ENCODE data around the gene DOCK8. TPM values are rescaled to one million over a fixed set of nuclear protein-coding genes. Genes with fewer than 3 reads are reported as not detected.
"Not testable (repeated sequence)": the region's sequence is repeated elsewhere in the genome, so short reads cannot be mapped to it uniquely, and the experiment has no call there.

DOCK8 gene
- total RNA-seq, 1 donor from 2014 or later, result 65.8 TPM

DNA sequence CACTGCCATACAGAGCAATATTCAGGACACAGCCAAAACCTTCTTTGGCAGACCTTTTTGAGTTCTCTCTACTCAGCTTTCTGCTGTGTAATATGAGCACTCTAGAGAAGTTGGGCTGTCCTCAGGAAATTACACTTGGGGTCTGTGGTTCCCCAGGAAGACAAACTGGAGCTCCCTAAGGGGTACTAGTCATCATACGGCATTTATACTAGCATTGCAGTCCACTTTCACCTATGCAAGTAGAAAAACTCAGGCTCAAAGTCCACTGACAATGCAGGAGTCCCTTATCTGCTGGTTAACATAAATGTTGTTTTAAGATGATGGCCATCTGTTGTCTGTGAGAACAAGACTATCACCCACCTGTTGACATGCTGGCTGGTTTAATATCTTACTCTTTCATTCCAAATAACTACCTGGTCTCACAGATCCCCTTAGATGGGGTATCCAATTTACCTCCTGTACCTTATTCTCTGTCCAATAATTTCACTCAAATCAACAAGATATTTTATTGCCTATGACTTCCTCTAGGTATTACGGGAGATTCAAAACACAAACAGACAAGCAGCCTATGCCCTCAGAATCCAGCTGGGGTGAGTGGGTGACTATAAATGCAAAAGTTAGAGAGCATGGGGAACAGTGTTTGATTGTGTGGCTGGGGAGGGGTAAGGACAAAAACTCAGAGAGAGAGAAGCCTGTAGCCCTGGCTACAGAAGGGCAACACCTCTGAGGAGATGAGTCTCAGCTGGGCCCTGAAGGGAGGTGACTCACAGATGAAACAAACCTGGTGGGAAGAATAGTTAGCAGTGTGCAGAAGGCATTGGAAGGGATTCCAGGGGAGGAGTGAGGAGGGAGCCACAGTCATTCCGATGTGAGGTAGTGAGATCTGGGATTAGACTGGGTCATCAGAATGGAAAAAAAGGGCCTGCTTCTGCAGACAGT lies 10.2 kb downstream of the DOCK8 start:
- no peak for DNase-seq (ENCODE audit: low spot score)

DNA sequence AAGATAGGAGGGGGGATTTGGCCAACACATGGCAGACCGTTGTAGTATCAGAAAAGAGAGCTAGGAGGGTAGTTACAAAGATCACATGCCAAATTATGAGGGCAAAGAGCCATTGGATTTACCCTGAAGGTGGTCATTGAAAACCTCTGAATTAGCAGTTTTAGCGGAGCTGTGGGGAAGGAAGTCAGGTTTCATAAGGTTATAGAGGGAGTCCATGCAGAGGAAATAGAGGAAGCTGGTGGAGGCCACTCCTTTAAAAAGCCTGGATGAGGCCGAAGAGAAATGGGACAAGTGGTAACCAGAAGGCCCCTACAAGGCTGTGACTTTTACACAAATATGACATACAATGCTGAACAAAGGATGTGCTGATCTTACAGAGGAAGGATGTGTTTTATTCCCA lies 13.2 kb downstream of the DOCK8 start:
- DNase-seq (ENCODE audit: low spot score), result no peak

DNA sequence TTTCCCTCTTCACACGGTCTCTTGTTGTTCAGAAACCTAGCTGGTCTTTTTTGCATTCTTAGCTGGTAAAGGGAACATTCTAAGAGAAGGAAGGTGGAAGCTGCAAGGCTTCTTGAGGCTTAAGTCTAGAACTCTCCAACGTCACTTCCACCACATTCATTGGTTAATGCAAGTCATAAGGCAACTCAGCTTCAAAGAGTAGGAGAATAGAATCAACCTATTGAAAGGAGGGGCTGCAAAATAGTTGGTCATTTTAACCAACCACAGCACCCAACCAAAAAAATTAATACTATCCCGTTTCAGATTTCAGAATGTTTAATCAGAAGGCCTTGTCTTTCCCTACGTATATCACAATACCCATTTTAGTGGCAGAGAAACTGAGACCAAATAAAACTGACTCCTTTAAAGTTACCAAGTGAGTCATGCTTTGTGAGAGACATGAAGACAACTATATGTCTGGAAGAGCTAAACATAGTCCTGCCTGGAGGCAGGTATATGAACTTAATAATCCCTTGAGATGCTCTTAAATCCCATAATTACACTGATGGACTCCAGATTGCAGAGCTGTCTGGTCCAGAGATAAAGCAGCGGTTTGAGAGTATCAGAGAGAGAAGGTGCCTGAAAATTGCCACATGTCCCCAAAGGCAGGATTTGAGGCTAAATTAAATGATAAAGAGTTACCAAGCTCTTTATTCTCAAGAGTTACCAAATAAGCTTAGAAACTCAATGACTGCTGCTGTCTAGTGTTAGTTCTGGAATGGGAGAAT lies 14.4 kb downstream of the DOCK8 start:
- no peak for DNase-seq (ENCODE audit: low spot score)

DNA sequence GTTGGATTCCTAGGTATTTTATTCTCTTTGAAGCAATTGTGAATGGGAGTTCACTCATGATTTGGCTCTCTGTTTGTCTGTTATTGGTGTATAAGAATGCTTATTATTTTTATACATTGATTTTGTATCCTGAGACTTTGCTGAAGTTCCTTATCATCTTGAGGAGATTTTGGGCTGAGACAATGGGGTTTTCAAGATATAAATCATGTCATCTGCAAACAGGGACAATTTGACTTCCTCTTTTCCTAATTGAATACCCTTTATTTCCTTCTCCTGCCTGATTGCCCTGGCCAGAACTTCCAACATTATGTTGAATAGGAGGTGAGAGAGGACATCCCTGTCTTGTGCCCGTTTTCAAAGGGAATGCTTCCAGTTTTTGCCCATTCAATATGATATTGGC lies 17.0 kb downstream of the DOCK8 start:
- DNase-seq (ENCODE audit: low spot score), result not testable (repeated sequence)

DNA sequence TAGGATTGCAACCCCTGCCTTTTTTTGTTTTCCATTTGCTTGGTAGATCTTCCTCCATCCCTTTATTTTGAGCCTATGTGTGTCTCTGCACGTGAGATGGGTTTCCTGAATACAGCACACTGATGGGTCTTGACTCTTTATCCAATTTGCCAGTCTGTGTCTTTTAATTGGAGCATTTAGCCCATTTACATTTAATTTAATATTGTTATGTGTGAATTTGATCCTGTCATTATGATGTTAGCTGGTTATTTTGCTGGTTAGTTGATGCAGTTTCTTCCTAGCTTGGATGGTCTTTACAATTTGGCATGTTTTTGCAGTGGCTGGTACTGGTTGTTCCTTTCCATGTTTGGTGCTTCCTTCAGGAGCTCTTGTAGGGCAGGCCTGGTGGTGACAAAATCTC lies 19.0 kb downstream of the DOCK8 start:
- not testable (repeated sequence) for DNase-seq (ENCODE audit: low spot score)

DNA sequence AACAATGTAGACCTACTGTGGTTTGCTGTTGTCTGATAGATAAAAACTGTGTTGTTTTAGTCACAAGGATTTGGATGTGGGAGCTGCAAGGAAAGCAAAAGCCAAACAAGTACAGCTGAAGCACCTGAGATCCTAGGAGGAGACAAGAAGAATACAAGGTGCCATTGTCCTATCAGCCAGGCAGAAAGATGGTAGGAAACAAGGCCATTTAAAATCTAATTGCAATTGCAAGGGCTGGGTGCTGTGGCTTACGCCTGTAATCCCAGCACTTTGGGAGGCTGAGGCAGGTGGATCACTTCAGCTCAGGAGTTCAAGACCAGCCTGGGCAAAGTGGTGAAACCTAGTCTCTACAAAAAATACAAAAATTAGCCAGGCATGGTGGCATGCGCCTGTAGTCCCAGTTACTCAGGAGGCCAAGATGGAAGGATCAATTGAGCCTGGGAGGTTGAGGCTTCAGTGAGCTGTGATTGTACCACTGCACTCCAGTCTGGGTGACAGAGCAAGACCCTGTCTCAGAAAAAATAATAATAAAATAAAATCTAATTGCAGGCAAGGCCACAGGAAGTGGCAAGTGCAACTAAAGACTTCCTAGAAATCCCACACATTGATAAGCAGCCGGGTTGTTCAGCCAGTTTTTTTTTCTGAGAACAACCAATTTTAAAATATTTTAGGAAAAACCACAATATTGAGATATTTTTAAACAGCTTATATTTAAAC lies 22.6 kb downstream of the DOCK8 start:
- no peak for DNase-seq (ENCODE audit: low spot score)

DNA sequence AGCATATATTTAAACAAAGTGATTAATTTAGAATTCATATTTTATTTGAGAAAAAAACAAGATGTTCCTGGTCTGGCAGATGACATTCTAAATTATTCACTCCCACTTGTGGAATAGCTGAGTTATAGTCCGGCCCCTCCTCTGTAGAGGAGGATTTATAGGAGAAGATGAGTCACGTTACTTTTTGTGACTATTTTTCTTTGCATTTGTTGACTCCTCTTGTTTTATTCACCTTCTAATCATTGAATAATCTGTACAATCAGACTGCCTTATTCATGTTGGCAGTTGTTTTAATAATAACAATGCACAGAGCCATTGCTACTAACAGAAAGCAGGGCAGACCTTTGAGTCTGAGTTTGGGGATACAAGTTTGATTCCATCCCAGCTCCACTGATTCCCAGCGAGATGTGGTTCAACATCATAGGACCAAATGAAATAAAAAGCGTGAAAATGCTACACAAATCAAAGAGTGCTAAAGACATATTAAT lies 23.2 kb downstream of the DOCK8 start:
- no peak for DNase-seq (ENCODE audit: low spot score)

DNA sequence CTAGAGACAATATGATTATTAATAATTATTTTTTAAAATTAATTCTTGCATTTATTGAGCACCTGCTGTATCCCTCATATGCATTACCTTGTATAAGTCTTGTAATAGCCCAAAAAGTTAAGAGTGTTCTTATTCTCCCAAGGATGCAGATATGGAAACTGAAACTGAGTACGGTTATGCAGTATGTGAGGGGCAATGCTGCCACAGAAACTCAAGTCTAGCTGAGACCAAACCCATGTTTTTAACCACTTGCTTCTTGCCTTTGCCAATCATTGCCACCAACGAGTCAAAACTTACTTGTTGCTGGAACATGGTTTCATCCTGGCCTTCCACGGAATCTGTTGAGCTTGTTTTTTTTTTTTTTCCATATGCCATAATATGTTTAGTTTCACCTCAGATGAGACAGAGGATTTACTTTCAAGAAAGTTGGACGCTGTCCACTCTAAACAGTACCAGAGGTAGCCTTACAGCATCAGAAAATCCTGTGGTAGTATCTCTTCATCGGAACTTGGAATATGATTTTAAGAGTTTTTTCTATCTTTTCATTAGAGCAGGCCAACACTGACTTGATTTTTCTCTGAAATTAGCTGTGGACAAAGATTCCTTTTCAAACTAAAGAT lies 27.9 kb downstream of the DOCK8 start:
- no peak for DNase-seq (ENCODE audit: low spot score)

DNA sequence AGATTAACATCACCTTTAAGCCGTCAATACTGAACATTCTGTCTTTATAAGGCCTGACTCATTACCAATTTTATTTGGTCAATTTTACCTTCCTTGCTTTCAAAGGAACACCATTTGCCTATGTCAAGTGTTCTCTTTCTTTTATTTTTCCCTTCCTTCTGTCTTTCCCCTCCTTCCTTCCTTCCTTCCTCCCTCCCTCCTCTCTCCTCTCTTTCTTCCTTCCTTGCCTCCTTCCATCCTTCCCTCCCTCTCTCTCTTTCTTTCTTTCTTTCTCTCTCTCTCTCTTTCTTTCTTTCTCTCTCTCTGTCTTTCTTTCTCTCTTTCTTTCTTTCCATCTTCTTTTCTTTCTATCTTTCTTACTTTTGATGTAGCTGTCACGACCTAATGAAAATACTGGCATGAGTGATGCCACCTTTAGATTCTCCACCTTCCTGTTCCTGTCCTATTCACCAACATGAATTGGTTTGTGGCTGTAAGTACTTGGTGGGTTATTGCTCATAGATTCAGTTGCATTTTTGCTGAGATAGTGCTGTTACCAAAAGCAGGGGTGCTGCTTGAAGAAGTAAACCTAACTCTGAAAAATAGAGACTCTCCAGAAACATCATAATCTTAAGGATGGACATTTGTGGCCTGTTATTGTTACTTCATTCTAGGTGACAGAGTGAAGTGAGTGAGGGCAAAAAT lies 33.8 kb downstream of the DOCK8 start:
- no peak for DNase-seq (ENCODE audit: low spot score)

DNA sequence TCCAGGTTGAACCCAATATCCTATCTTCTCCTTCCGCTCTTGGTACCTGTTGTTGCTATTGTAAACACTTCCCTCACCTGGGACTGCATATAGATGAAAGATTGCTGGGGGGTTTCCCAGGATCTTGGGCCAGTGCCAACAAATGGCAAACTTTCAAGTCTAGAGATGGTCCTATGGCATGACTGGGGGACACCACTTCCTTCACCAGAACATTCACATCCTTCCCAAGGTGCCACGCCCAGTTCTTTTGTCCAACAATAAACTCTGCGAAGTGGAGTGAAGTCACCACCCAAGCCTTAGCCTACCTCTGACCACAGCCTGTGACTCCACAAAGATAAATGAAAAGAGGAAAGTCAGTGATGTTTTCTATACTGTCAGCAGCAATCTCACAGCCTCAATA lies 34.4 kb downstream of the DOCK8 start:
- no peak for DNase-seq (ENCODE audit: low spot score)

DNA sequence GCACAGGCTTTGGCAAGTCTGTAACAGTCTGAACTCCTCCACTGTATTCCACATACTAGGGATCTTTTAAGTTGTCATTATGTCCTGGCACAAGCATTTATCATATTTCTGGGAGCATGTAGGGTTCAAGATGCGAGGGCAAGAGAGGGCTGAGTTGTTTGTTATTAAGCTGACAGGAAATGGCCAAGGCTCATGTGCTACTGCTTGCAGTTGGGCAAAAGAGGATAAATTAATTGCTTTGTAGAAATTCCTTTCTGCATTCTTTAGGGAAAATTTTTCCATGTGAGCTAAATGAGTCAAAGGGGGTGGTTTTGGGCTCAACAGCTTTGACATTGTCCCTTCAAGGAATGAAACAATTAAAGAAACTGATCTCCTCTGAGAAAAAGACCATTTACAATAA lies 35.4 kb downstream of the DOCK8 start:
- no peak for DNase-seq (ENCODE audit: low spot score)

DNA sequence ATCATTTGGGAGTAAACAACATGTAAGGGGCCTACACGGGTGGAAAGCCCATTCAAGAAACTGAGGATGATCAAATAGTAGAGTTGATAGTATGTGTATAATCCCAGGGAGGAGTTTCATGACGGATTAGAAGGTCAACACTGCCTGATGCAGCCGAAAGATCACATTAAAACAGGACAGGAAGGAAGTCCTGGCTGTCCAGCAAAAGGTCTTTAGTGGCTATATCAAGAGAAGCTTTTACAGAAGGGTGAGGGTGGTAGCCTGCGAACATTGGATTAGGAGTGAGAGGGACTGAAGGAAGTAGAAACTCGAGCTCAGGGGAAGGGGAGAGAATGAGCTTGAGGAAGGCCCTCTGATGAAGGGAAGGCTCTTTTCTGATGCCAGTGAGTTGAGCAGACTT lies 36.0 kb downstream of the DOCK8 start:
- DNase-seq (ENCODE audit: low spot score), result no peak

DNA sequence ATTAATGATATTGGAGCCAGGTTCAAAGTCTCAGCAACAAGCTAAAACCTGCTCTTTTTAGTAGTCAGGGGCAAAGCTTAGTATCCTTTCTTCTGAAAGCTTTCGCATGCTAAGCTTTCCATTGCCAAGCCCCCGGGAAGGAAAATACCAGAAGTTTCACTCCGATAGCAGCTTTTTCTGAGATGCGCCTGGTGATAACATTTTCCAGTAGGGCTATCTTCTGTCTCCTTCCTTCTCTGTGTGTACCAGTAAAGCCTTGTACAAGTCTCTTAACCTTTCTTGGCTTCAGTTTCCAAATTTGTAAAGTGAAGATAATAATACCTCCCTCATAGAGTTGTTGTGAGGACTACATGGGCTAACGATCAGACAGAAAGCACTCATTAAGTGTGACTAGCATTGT lies 36.7 kb downstream of the DOCK8 start:
- DNase-seq (ENCODE audit: low spot score), result no peak

DNA sequence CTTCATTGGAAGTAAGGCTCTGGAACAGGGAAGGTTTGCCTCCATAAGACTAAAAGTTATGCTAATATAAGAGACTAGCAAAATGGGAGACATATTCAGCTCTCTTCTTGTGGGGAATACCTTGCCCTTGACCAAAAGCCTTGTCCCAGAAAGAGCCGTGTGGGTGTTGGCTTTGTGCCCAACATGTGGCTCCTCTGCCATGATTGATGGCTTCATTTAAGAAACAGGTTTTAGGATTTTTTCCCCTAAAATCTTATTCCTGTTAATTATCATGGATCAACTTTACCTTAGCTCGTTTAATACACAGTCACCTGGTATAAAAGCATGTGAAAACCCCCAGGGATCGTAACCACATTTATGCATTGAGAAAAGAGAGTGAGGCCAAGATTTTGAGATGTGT lies 38.9 kb downstream of the DOCK8 start:
- DNase-seq (ENCODE audit: low spot score), result no peak

DNA sequence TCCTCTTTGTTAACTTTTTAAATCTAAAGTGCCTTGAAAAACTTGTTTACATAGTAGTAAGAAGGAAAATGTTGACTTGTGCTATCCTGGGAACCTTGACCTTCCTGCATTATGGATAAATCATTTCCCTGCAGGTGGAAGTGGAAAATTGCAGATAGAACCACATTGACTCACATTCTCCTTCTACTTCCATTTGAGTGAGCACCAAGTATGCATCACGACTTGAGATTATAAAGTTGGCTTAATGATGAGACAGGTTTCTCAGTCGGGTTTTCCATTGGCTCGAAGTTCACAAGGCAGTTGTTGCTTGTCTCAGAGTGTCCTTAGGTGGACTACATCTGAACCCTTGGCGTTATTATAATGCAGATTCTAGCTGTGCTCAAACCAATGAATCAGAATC lies 39.9 kb downstream of the DOCK8 start:
- DNase-seq (ENCODE audit: low spot score), result no peak

DNA sequence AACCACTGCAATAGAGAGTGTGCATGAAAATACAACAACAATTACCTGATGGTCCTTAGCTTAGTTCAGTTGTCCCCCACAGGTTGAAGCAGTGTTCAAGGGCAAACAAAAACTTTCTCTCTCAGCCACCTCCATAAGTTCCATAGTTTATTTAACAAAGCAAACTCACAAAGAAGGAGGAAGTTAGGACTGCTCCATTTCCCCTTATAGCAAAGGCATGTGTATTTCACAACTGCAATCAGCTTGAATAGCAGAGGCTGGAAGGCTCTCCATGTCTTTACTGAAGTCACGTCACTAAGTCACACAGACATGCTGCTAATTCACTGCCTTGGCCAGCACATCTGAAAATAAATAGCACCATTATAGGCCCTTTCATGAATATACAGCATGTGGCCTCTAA lies 43.3 kb downstream of the DOCK8 start:
- no peak for DNase-seq (ENCODE audit: low spot score)

DNA sequence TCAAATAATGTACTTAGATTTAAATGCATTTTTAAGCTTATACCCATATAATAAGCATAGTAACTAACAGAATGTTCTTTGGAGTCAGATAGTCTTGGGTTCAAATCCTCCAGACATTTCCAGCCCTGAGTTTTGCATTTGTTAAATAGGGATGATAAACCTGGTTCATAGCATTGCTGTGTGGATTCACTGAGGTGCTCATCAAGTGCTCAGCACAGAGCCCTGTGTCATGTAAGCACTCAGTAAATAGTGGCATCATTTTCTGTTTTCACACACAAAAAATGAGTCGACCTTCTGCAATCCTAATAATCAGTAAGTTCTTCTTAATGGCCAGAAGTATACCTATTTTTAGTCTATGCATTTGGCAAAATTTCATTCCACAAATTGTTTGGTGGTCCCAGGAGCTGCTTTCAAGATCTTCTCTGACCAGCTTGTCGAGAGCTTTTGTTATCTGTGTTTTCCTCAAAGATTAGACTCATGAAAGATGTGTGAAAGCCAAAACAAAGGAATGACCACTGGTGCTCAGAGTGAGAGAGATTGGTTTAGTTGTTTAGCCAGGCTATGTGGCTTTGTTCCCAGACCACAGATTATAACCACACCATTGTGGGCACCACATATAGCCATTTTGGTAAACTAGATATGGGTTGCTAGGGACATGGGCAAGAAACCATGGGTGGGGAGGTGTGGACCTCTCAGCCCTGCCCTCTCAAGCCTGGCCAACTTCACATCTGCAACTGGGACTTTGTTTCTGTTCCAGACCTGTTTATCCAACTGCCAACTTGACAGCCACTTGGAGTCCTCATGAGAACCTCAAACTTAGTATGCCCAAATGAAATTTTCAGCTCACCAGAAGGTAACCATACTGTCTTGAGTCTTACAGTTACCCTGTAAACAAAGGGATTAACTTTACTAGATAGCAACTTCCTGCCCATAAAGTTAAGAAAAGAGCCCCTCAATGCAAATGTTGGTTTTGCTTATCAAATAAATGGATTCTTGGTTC lies 45.0 kb downstream of the DOCK8 start:
- DNase-seq (ENCODE audit: low spot score), result no peak

DNA sequence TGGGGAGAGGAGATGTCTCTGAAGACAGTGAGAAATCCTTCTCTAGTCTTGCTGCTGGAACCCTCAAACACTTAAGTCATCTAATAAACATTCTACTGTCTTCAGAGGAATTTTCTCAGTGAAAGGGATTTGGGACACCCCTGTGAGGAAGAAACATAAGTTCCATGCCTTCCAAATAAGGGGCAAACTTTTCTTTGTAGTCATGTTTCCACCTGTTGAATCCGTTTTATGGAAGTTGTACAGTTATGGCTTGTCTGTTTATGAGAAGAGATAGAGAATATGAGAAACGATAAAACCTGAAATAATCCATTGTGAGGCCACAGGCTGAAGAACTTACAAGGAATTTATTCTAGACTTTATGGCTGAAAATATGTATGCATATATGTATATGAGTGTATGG lies 49.6 kb downstream of the DOCK8 start:
- no peak for DNase-seq (ENCODE audit: low spot score)

DNA sequence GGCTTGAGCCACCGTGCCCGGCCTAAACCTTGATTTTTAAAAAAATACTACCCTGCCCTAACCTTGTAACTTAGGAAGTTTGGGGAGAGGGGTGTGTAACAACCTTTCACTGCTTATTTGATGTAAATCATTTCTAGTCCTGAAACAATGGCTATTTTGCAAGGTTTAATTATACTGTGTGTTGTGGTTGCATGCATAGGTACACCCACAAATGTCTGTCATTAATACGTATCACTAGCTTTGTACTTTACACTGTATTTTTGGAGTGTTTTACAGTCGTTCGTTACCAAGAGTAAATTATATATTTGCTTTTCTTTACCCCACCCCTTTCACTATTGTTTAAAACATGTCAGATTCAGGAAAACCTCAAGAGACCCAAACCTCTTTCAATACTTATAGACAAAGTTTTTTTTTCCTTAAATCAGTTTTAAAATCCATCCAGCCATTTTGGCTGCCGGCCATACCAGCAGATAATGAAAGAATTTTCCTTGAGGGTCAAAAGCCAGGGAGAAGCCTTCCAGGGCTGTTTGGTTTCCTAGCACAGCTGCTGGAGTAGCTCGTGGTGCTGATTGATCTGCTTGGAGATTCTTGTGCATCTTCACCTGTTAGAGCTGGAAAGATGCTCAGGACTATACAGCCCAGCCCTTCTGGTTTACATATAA lies 50.7 kb downstream of the DOCK8 start:
- DNase-seq (ENCODE audit: low spot score), result no peak
